Prostate gland (tissue), 2 donors: ENCODE measurements around the gene TMEM74B.

ENCODE experiments used
- CTCF ChIP-seq, 4 experiments: fragments of 200-600 bp in 2 of 4; fragments of 450-650 bp in 2 of 4; sonication (generic) in 2 of 4; IDR thresholded peaks; 1 replicate in 3 of 4; 2 replicates in 1 of 4; pipeline ENCODE4 v1.5.1; 2016 to 2019; ENCODE audit warnings: antibody characterized with exemption in 4 of 4, mild to moderate bottlenecking in 2 of 4, moderate library complexity in 2 of 4
- POLR2A ChIP-seq: fragments of 450-650 bp; IDR thresholded peaks from one replicate; pipeline ENCODE4 v1.6.1; 2016; ENCODE audit warnings: antibody characterized with exemption, mild to moderate bottlenecking
- POLR2AphosphoS5 ChIP-seq: sonication (generic); formaldehyde crosslinking; IDR thresholded peaks from one replicate; pipeline ENCODE4 v1.6.1; 2017; ENCODE audit warnings: antibody characterized with exemption

GRCh38 chr20:1183153-1183552 is 1.6 kb downstream of the TMEM74B start:
- TF ChIP-seq CTCF (IDR thresholded peaks at IDR 0.05): no peak
- no peak for TF ChIP-seq POLR2A
- no peak for TF ChIP-seq POLR2AphosphoS5
